SJSA1 (cell line): ENCODE results near the gene SLC1A3. TPM values are rescaled to one million over a fixed set of nuclear protein-coding genes. Genes with fewer than 3 reads are reported as not detected.

Experiments
- DNase-seq, 2 experiments: peaks; one replicate each; pipeline ENCODE4 v3.0.0-alpha.2; 2015 to 2020; ENCODE audit warnings: low spot score in 2 of 2, low read depth in 1 of 2
- H3K27ac ChIP-seq: fragments of 250-450 bp; sonication (Bioruptor Pico); 2 replicates; pipeline ENCODE4 v1.5.1; 2020; ENCODE audit warnings: mild to moderate bottlenecking, moderate library complexity
- H3K27me3 ChIP-seq: fragments of 250-450 bp; sonication (Bioruptor Pico); replicated peaks from 2 replicates; pipeline ENCODE4 v1.5.1; 2020; ENCODE audit warnings: mild to moderate bottlenecking, moderate library complexity
- H3K36me3 ChIP-seq: fragments of 250-450 bp; sonication (Bioruptor Pico); 2 replicates; pipeline ENCODE4 v1.5.1; 2020; ENCODE audit warnings: mild to moderate bottlenecking
- H3K4me1 ChIP-seq: fragments of 250-450 bp; sonication (Bioruptor Pico); replicated peaks from 2 replicates; pipeline ENCODE4 v1.6.1; 2021; ENCODE audit warnings: mild to moderate bottlenecking
- H3K4me3 ChIP-seq: fragments of 250-450 bp; sonication (Bioruptor Pico); 2 replicates; pipeline ENCODE4 v1.5.1; 2020; ENCODE audit warnings: mild to moderate bottlenecking
- H3K9me3 ChIP-seq: fragments of 250-450 bp; sonication (Bioruptor Pico); replicated peaks from 2 replicates; pipeline ENCODE4 v1.5.1; 2020; ENCODE audit warnings: mild to moderate bottlenecking
- total RNA-seq: library from RNA; depleted of rRNA; stranded (reverse); fragments of >200 nt; shearing (Covaris generic); gene quantifications from 2 replicates; pipeline ENCODE4 v1.2.3, GENCODE V29; 2014

Gene SLC1A3
- total RNA-seq, 1 experiment from 2014 or later: 37.0 TPM

DNA sequence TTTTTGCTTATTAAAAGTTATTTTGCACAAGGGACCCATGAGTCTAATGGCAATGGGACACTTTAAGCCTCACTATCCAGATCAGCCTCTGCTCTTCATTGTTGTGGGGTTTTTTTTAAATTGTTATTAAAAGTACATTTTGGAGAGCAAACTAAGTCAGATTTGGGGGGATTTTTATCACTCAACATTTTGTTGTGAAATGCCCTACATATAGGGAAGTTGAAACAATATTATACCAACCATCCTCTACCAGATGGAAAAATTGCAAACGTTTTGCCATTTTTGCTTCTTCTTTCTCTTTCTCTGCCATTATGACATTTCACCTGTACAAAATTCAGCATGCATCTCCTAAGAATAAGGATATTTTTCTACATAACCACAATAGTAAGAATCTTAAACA lies 75.3 kb downstream of the SLC1A3 start:
- Histone ChIP-seq H3K27ac (no peak overlapping the region), H3K4me1 (no peaks in the 10 kb centered on the region), H3K4me3 (no peak overlapping the region), H3K36me3 (peaks cover 51% of the 10 kb centered on the region), H3K27me3 (no peaks in the 10 kb centered on the region), H3K9me3 (no peaks in the 10 kb centered on the region)
- no peak for DNase-seq

GRCh38 chr5:36682499-36682898 lies 76.1 kb downstream of the SLC1A3 start:
- H3K36me3 ChIP-seq: peaks cover 46% of the 10 kb centered on the region
- no peak overlapping the region for H3K27ac ChIP-seq
- no peaks in the 10 kb centered on the region for H3K9me3 ChIP-seq
- DNase-seq: no peak
- H3K4me1 ChIP-seq: peaks cover 1% of the 10 kb centered on the region; the same call in 1 of the 2 replicates
- no peak overlapping the region for H3K4me3 ChIP-seq
- H3K27me3 ChIP-seq: no peaks in the 10 kb centered on the region

DNA sequence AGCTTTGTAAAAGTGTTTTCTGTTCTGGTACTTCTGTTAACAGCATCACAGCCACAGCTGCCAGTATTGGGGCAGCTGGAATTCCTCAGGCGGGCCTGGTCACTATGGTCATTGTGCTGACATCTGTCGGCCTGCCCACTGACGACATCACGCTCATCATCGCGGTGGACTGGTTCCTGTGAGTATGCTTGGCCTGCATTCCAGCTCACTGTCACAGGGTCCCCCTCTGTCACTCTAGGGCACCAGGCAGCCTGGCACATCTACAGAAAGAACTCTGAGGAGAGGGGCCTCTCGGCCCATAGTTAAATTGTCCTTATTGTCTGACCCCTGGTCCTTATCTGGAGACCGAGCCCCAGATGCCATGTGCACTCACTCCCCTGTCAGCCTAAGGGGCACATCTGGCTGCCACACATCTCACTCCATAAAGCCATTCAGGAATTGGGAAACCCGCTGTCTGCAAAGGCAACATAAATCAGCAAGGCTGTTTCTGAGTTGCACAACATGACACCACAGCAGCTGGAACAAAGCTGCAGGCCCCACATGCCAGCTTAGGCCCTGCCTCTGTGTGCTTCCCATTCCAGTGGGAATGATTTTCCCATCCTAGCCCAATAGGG lies 77.5 kb downstream of the SLC1A3 start:
- H3K9me3 ChIP-seq: no peaks in the 10 kb centered on the region
- H3K27me3 ChIP-seq: no peaks in the 10 kb centered on the region
- peaks cover 12% of the 10 kb centered on the region for H3K4me1 ChIP-seq
- no peak overlapping the region for H3K27ac ChIP-seq
- peaks cover 41% of the 10 kb centered on the region for H3K36me3 ChIP-seq
- DNase-seq: no peak
- no peak overlapping the region for H3K4me3 ChIP-seq

DNA sequence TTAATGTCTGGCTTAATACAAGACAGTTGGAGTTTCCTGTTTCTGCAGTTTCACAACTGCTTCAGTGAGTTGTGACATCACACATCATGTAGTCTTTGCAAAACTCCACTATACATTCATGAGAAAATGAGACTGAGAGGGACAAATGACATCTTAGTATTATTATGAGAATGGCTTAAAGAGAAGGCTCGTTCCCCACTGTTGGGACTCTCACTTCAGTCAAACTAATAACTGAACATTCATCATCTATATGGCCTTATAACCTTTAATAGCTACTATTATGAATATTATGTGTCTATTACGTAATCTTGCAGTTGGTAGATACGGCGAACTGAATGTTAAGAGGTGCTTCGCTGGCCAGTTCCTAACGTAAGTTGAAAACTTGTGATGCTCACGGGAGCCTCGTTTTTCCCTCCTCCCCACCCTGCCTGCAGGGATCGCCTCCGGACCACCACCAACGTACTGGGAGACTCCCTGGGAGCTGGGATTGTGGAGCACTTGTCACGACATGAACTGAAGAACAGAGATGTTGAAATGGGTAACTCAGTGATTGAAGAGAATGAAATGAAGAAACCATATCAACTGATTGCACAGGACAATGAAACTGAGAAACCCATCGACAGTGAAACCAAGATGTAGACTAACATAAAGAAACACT lies 79.4 kb downstream of the SLC1A3 start:
- H3K9me3 ChIP-seq: no peaks in the 10 kb centered on the region
- H3K4me1 ChIP-seq: peaks cover 31% of the 10 kb centered on the region
- DNase-seq: no peak

GRCh38 chr5:36686881-36687280 lies 80.5 kb downstream of the SLC1A3 start:
- H3K36me3 ChIP-seq: peaks cover 21% of the 10 kb centered on the region
- peaks cover 42% of the 10 kb centered on the region for H3K4me1 ChIP-seq
- no peaks in the 10 kb centered on the region for H3K27me3 ChIP-seq
- H3K4me3 ChIP-seq: no peak overlapping the region
- H3K9me3 ChIP-seq: no peaks in the 10 kb centered on the region
- H3K27ac ChIP-seq: no peak overlapping the region
- no peak for DNase-seq

More for the DNA sequence above, 79.4 kb downstream of the SLC1A3 start:
- Histone ChIP-seq H3K27me3 (no peaks in the 10 kb centered on the region), H3K4me3 (no peak overlapping the region), H3K27ac (no peak overlapping the region), H3K36me3 (peaks cover 24% of the 10 kb centered on the region)

DNA sequence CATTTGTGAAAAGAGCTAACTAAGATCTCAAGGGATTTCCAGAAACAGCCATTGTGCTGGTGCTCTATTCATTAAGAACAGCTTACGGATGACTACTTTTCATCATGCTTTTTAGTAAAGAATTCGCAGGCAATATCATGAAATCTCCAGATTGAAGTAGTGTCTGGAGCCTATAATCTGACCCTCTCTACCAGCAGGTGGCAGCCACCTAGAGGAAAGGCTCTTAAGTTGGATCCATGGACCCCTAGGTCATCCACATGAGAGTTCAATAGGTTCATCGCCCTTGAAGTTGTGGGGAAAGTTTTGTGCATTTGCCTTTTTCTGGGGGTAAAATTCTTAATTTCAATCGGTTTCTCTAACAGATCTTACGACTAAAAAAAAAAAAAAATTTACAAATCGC lies 82.3 kb downstream of the SLC1A3 start:
- Histone ChIP-seq H3K9me3 (no peaks in the 10 kb centered on the region), H3K4me3 (no peak overlapping the region), H3K27me3 (no peaks in the 10 kb centered on the region), H3K4me1 (peaks cover 56% of the 10 kb centered on the region), H3K27ac (peak overlapping the region; percentile 97), H3K36me3 (peaks cover 21% of the 10 kb centered on the region)
- DNase-seq: no peak

- no peak overlapping the region for H3K4me3 ChIP-seq
- H3K27ac ChIP-seq: peak overlapping the region; percentile 97
- H3K36me3 ChIP-seq: peaks cover 16% of the 10 kb centered on the region
- H3K27me3 ChIP-seq: no peaks in the 10 kb centered on the region
- peak; percentile 92 to 94 for DNase-seq
- no peaks in the 10 kb centered on the region for H3K9me3 ChIP-seq
- peaks cover 56% of the 10 kb centered on the region for H3K4me1 ChIP-seq
These were observed 82.8 kb downstream of the SLC1A3 start for GRCh38 chr5:36689225-36689624.

DNA sequence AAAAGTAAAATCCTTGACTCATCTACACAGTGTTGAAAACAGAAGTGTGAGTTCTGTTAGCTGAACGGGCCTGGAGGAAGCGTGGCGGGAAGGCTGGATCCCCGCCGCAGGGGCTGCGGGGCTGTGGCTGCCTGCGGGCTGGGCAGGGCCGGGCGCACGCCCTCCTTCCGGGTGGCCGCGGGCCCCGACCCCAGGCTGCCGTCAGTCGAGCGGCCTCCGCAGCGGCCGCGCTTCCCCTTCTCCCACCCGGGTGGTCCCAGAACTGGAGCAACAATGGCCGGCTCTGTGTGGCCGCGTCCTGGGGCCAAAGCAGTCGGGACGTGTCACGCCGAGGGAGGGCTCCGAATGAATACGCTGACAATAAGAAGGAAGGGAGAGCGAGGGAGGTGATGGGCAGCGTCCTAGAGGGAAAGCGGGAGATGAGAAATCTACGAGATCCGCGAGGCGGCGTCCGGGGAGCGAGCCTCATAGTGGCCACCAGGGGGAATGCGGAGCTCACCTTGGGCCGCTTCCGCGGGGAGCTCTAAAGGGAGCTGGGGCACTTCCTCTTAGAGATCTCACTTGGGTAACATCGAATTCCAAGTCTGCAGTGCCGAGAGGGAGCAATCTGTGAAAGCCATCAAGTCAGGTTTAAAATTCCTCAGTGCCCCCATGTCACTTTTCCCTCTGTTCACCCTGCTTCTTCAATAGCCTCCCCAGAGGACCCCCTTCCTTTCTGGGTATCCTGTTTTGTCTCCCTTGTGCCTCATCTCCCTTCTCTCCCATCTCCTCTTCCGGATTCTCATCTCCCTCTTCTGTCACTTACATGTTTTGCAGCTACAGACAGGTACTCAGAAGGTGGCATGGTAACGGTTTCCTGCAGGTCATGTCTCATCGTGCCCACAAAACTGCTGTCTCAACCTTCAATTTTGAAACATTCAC lies 83.9 kb downstream of the SLC1A3 start:
- Histone ChIP-seq H3K4me1 (peaks cover 56% of the 10 kb centered on the region), H3K27me3 (no peaks in the 10 kb centered on the region), H3K9me3 (no peaks in the 10 kb centered on the region), H3K4me3 (peak overlapping the region; percentile 29), H3K27ac (peak overlapping the region; percentile 97), H3K36me3 (peaks cover 15% of the 10 kb centered on the region)
- DNase-seq: peak; percentile 97

GRCh38 chr5:36691226-36691625 lies 84.8 kb downstream of the SLC1A3 start:
- DNase-seq: no peak
- H3K9me3 ChIP-seq: no peaks in the 10 kb centered on the region
- H3K4me1 ChIP-seq: peaks cover 56% of the 10 kb centered on the region
- peaks cover 13% of the 10 kb centered on the region for H3K36me3 ChIP-seq
- no peak overlapping the region for H3K27ac ChIP-seq
- H3K27me3 ChIP-seq: no peaks in the 10 kb centered on the region
- H3K4me3 ChIP-seq: no peak overlapping the region

GRCh38 chr5:36691696-36692371 lies 85.4 kb downstream of the SLC1A3 start:
- Histone ChIP-seq H3K4me1 (peaks cover 56% of the 10 kb centered on the region), H3K27ac (no peak overlapping the region), H3K9me3 (no peaks in the 10 kb centered on the region), H3K4me3 (no peak overlapping the region), H3K36me3 (peaks cover 9% of the 10 kb centered on the region), H3K27me3 (no peaks in the 10 kb centered on the region)
- DNase-seq: no peak

DNA sequence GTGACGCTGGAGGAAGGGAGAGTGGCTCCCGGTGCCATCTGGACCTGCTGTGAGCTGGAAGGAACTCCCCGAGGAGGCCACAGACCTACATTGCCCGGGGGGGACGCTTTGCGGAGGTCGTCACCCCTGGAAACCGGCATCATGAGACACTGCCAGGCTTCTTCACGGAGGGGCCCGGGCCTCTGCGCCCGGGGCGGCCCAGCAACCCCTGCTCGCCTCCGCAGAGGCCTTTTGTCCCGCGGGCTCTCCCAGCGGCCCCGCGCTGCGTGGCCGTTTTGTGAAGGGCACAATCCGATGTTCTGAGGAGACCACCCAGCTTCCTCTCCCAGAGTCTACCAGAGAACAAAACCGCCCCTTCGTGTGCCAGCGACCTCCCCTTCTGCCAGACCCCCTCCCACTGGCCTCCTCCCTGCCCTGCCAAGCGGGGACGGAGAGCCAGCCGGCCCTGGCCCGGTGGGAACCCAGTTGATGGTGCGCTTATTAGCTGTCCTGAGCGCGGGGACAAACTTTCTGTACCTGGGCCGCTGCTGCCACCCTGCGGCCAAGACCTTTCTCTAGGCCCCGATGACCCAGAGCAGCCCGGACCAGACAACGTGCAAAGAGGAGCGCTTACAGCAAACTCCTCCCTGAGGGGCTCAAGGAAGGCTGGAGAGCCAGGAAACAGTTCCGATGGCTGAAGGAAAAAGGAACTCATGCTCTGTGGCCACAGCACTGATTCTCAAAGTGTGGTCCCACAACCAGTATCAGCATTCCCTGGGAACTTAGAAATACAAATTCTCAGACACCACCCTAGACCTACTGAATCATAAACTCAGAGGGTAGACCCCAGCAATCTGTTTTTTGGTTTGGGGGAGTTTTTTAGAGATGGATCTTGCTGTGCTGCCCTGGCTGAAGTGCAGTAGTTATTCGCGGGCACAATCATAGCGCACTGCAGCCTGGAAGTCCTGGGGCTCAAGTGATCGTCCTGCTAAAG lies 86.7 kb downstream of the SLC1A3 start:
- H3K36me3 ChIP-seq: 0 out of 2 replicates have a peak, but pooled peaks cover 4% of the 10 kb centered on the region
- H3K27ac ChIP-seq: no peak overlapping the region
- H3K4me3 ChIP-seq: peak overlapping the region; percentile 4; the same call in 1 of the 2 replicates

GRCh38 chr5:36694351-36694750 lies 87.9 kb downstream of the SLC1A3 start:
- Histone ChIP-seq H3K9me3 (no peaks in the 10 kb centered on the region), H3K36me3 (no peaks in the 10 kb centered on the region), H3K27ac (no peak overlapping the region), H3K27me3 (no peaks in the 10 kb centered on the region), H3K4me1 (peaks cover 39% of the 10 kb centered on the region), H3K4me3 (no peak overlapping the region)
- no peak for DNase-seq

More for the DNA sequence above, 86.7 kb downstream of the SLC1A3 start:
- H3K9me3 ChIP-seq: no peaks in the 10 kb centered on the region
- peaks cover 51% of the 10 kb centered on the region for H3K4me1 ChIP-seq
- DNase-seq: peak; percentile 68 to 80
- no peaks in the 10 kb centered on the region for H3K27me3 ChIP-seq
